Thymus (tissue), 11 donors: ENCODE measurements around the gene RHOV. TPM values are rescaled to one million over a fixed set of nuclear protein-coding genes. Genes with fewer than 3 reads are reported as not detected.

Experiments used
- DNase-seq, 9 donors: peaks; one replicate each; pipeline ENCODE4 v3.0.0-alpha.2; 2013; ENCODE audit warnings: low spot score in 9 of 9, low read depth in 6 of 9, missing footprints in 1 of 9
- H3K27ac ChIP-seq, 2 donors: one replicate each; pipeline ENCODE4 v1.5.1; 2013; ENCODE audit warnings: control low read depth in 1 of 2, low read depth in 1 of 2, low read length in 1 of 2, mild to moderate bottlenecking in 1 of 2, moderate library complexity in 1 of 2
- H3K27me3 ChIP-seq, 2 donors: one replicate each; pipeline ENCODE4 v1.5.1; 2013; ENCODE audit warnings: low read length in 1 of 2; ENCODE audit not compliant: control insufficient read depth in 2 of 2, insufficient read depth in 1 of 2
- H3K36me3 ChIP-seq, 2 donors: one replicate each; pipeline ENCODE4 v1.5.1; 2013; ENCODE audit warnings: low read length in 1 of 2, mild to moderate bottlenecking in 1 of 2, moderate library complexity in 1 of 2; ENCODE audit not compliant: control insufficient read depth in 2 of 2, insufficient read depth in 2 of 2
- H3K4me1 ChIP-seq, 2 donors: one replicate each; pipeline ENCODE4 v1.5.1; 2013; ENCODE audit warnings: low read length in 2 of 2; ENCODE audit not compliant: control insufficient read depth in 2 of 2, insufficient read depth in 2 of 2
- H3K4me3 ChIP-seq, 2 donors: one replicate each; pipeline ENCODE4 v1.5.1; 2013; ENCODE audit warnings: low read length in 2 of 2, control low read depth in 1 of 2, mild to moderate bottlenecking in 1 of 2
- H3K9me3 ChIP-seq, 2 donors: one replicate each; pipeline ENCODE4 v1.5.1; 2013; ENCODE audit warnings: low read length in 1 of 2, mild to moderate bottlenecking in 1 of 2; ENCODE audit not compliant: control insufficient read depth in 2 of 2, insufficient read depth in 1 of 2
- WGBS: extraction: QIAGEN DNeasy Blood & Tissue Kit; methylation state at CpG from one replicate; pipeline ENCODE4 v1.1.7; 2013; 5-methylcytosine and 5-hydroxymethylcytosine counted together
- polyA plus RNA-seq: library from polyadenylated mRNA; stranded (reverse); fragments of 200-250 nt; gene quantifications from one replicate; pipeline ENCODE4 v1.2.3, GENCODE V29; 2013
- total RNA-seq: library from RNA; stranded (reverse); fragments of 120-200 nt; gene quantifications from one replicate; pipeline ENCODE4 v1.2.4, GENCODE V29; 2013
- donor health status: healthy.

RHOV gene
- total and polyA plus RNA-seq, 2 donors: 3.4 to 15.3 TPM

DNA sequence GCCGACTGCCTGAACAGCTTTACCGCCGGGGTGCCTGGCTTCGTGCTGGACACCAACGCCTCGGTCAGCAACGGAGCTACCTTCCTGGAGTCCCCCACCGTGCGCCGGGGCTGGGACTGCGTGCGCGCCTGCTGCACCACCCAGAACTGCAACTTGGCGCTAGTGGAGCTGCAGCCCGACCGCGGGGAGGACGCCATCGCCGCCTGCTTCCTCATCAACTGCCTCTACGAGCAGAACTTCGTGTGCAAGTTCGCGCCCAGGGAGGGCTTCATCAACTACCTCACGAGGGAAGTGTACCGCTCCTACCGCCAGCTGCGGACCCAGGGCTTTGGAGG, 29.4 kb downstream of the RHOV start:
- Histone ChIP-seq H3K9me3 (peaks cover 0 to 4% of the 10 kb centered on the region in 2 donors), H3K36me3 (no peaks in the 10 kb centered on the region), H3K27ac (no peak overlapping the region), H3K4me1 (peaks cover 18 to 29% of the 10 kb centered on the region in 2 donors), H3K27me3 (peaks cover 24 to 44% of the 10 kb centered on the region in 2 donors), H3K4me3 (peak overlapping the region; percentile 49 to 50)
- DNase-seq: peak in 2 of 9 donors; percentile 26 to 42
- WGBS: 2% methylated on average over 28 of the region's 28 CpGs

DNA sequence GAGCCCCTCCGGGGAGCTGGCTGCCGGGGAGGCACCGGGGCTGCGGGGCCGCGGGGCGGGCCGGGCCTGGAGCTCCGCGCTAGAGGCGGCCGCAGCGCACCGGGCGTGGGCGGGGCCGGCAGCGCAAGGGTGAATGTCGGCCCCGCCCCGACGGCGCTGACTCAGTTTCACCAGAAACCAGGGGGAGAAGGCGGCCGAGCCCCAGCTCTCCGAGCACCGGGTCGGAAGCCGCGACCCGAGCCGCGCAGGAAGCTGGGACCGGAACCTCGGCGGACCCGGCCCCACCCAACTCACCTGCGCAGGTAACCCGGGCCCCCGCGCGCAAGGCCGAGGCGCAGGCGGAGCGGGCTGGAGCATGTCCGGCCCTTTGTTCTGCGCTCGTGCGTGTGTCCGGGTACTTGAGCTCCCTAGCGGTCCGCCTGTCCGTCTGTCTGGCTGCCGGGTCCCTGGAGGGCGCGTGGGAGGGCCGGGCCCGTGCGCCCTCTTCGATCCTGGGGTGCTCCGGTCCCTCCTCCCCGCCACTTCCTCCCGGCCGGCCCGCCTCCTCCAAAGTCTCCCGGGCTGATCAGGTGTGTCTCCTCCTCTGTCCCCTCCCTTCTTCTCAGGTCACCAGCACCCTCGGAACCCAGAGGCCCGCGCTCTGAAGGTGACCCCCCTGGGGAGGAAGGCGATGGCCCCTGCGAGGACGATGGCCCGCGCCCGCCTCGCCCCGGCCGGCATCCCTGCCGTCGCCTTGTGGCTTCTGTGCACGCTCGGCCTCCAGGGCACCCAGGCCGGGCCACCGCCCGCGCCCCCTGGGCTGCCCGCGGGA, 29.9 kb downstream of the RHOV start, which contains the start of gene SPINT1:
Gene SPINT1, plus strand, starts transcription at position 164 of the 811 bp plus-strand sequence. Its CDS starts 507 bp downstream, at position 671.
- WGBS: 2% methylated on average over 89 of the region's 89 CpGs
- peak in 1 of 9 donors; percentile 27 for DNase-seq
- H3K9me3 ChIP-seq: peaks cover 0 to 4% of the 10 kb centered on the region in 2 donors
- peaks cover 18 to 29% of the 10 kb centered on the region in 2 donors for H3K4me1 ChIP-seq
- H3K36me3 ChIP-seq: no peaks in the 10 kb centered on the region
- H3K27ac ChIP-seq: peak within 1 kb of the TSS in 1 of 2 donors; percentile 47
- H3K4me3 ChIP-seq: peak within 1 kb of the TSS; percentile 49 to 50
- peaks cover 24 to 44% of the 10 kb centered on the region in 2 donors for H3K27me3 ChIP-seq

- DNase-seq: no peak
- H3K4me1 ChIP-seq: peaks cover 18 to 29% of the 10 kb centered on the region in 2 donors
- peak overlapping the region in 1 of 2 donors; percentile 50 for H3K4me3 ChIP-seq
- H3K36me3 ChIP-seq: no peaks in the 10 kb centered on the region
- peak overlapping the region in 1 of 2 donors; percentile 47 for H3K27ac ChIP-seq
- peaks cover 24 to 44% of the 10 kb centered on the region in 2 donors for H3K27me3 ChIP-seq
- peaks cover 0 to 4% of the 10 kb centered on the region in 2 donors for H3K9me3 ChIP-seq
- WGBS: 42% methylated on average over 34 of the region's 34 CpGs
Observed at GRCh38 chr15:40843261-40843884, 30.7 kb downstream of the RHOV start.

DNA sequence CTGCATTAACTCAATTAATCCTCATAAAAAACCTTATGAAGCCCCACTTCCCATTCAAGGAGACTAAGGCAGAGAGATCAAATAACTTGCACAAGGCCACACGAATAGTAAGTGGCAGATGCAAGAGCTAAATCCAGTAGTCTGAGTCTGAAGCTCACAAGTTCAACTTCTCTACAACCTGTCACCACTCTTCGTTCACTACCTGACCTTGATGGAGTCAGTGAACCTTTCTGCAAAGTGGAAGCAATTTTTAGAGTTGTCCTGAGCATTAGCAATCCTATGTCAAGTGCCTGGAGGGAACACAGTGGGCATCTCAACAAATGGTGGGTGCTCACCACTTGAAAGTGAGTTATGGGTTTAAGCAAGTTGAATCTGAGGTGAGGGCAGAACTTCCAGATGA, 32.3 kb downstream of the RHOV start:
- peaks cover 0 to 4% of the 10 kb centered on the region in 2 donors for H3K9me3 ChIP-seq
- 88% methylated on average over 2 of the region's 2 CpGs for WGBS
- no peak for DNase-seq
- H3K36me3 ChIP-seq: no peaks in the 10 kb centered on the region
- H3K27me3 ChIP-seq: peaks cover 24 to 44% of the 10 kb centered on the region in 2 donors
- peaks cover 15% of the 10 kb centered on the region in 2 donors for H3K4me1 ChIP-seq
- no peak overlapping the region for H3K4me3 ChIP-seq
- no peak overlapping the region for H3K27ac ChIP-seq

DNA sequence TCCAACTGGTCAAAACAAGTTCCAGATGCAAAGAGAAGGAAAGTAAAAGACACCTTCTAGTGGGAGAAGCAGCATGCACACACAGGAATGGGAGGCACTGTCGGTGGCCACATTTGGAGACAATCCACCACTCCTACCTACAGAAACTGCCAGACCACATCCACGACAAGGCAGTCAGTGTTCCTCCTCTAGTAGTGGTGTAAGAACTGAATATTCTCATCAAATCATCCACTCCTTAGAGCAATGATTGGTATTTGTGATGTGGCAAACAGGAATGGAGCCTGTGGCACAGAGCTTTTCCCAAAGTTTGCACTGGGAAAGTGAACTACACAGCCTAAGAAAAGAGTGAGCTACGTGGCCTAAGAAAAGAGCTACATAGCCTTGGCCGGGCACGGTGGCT, 35.3 kb downstream of the RHOV start:
- 94% methylated on average over 5 of the region's 5 CpGs for WGBS

DNA sequence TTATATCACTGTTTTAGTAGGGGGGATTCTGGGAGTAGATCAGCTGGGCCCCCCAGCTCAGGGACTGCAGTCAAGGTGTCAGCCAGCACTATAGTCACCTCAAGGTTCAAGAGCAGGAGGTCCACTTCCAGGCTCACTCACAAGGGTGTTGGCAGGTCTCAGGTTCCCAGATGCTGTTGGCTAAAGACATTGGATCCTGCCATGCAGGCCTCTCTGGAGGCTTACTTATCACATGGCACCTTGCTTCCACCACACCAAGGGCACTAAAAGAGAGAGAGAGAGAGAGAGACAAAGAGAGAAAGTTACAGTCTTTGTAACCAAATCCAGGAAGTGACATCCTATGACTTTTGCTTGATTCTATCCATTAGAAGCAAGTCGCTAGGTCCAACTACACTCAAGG, 38.0 kb downstream of the RHOV start:
- Histone ChIP-seq H3K9me3 (no peaks in the 10 kb centered on the region), H3K4me1 (no peaks in the 10 kb centered on the region), H3K4me3 (no peak overlapping the region), H3K27me3 (no peaks in the 10 kb centered on the region), H3K27ac (no peak overlapping the region), H3K36me3 (no peaks in the 10 kb centered on the region)
- DNase-seq: no peak
- 100% methylated on average over 1 of the region's 1 CpG for WGBS

More for the DNA sequence above, 35.3 kb downstream of the RHOV start:
- H3K4me3 ChIP-seq: no peak overlapping the region
- peaks cover 0 to 3% of the 10 kb centered on the region in 2 donors for H3K4me1 ChIP-seq
- H3K36me3 ChIP-seq: no peaks in the 10 kb centered on the region
- no peaks in the 10 kb centered on the region for H3K9me3 ChIP-seq
- H3K27me3 ChIP-seq: peaks cover 10 to 21% of the 10 kb centered on the region in 2 donors
- H3K27ac ChIP-seq: no peak overlapping the region
- DNase-seq: no peak

GRCh38 chr15:40832903-40833302, 41.1 kb downstream of the RHOV start:
- H3K27me3 ChIP-seq: no peaks in the 10 kb centered on the region
- no peak overlapping the region for H3K27ac ChIP-seq
- no peaks in the 10 kb centered on the region for H3K9me3 ChIP-seq
- H3K4me3 ChIP-seq: no peak overlapping the region
- H3K4me1 ChIP-seq: no peaks in the 10 kb centered on the region
- H3K36me3 ChIP-seq: no peaks in the 10 kb centered on the region
- no peak for DNase-seq

GRCh38 chr15:40831861-40832260, 42.2 kb downstream of the RHOV start:
- WGBS: 91% methylated on average over 1 of the region's 1 CpG
- no peak for DNase-seq

DNA sequence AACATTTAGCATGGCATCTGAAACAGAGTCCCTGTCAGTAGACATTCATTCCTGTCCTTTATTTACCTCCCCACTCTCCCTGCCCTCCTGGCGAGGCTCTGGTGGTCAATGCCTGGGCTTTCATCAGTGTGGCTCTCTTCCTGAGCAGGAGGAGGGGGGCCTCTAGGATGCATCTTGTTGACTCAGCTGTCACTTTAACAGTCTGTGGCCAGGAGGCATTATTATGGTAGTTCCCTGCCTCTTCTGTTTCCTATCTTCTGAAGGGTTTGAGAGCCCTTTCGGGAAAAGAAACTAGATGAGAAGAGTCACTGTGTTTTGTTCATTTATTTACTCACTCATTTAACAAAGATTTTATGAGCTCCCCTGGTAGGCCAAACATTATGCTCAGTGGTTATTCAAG, 43.1 kb downstream of the RHOV start:
- Histone ChIP-seq H3K4me3 (no peak overlapping the region), H3K27ac (no peak overlapping the region), H3K4me1 (no peaks in the 10 kb centered on the region), H3K36me3 (no peaks in the 10 kb centered on the region), H3K9me3 (no peaks in the 10 kb centered on the region), H3K27me3 (no peaks in the 10 kb centered on the region)
- no peak for DNase-seq
- WGBS: 91% methylated on average over 2 of the region's 2 CpGs

More at GRCh38 chr15:40831861-40832260, 42.2 kb downstream of the RHOV start:
- Histone ChIP-seq H3K9me3 (no peaks in the 10 kb centered on the region), H3K27ac (no peak overlapping the region), H3K4me1 (no peaks in the 10 kb centered on the region), H3K36me3 (no peaks in the 10 kb centered on the region), H3K27me3 (no peaks in the 10 kb centered on the region), H3K4me3 (no peak overlapping the region)
